HepG2 (cell line): ENCODE data around the gene NCOA5. TPM values are rescaled to one million over a fixed set of nuclear protein-coding genes. Genes with fewer than 3 reads are reported as not detected.

Source experiments
- ADNP ChIP-seq: sonication (generic); formaldehyde crosslinking; IDR thresholded peaks from 2 replicates; pipeline ENCODE4 v1.4.0; 2020; ENCODE audit warnings: missing genetic modification reagents
- ASH2L ChIP-seq: fragments of 300-600, 200-600 bp; sonication (generic); IDR thresholded peaks from 2 replicates; pipeline ENCODE4 v1.7.0; 2017; ENCODE audit warnings: low read depth, mild to moderate bottlenecking, moderate library complexity, mixed read lengths, low read length; ENCODE audit not compliant: insufficient read length
- ATF3 ChIP-seq: sonication (generic); formaldehyde crosslinking; IDR thresholded peaks from 2 replicates; pipeline ENCODE4 v1.4.0; 2020; ENCODE audit warnings: missing genetic modification reagents
- FOXK1 ChIP-seq: sonication (generic); formaldehyde crosslinking; IDR thresholded peaks from 2 replicates; pipeline ENCODE4 v1.4.0; 2020; ENCODE audit warnings: low read depth, missing genetic modification reagents, borderline replicate concordance
- HNF1A ChIP-seq, 2 experiments: sonication (generic) in 1 of 2; formaldehyde crosslinking in 1 of 2; IDR thresholded peaks; 2 replicates each; pipeline versions ENCODE4 v1.4.0 to v1.6.1; 2016 to 2020; ENCODE audit warnings: borderline replicate concordance in 1 of 2, low read depth in 1 of 2, mild to moderate bottlenecking in 1 of 2, missing genetic modification reagents in 1 of 2
- HNRNPLL ChIP-seq: fragments of 200-400 bp; formaldehyde crosslinking; IDR thresholded peaks from 2 replicates; pipeline ENCODE4 v1.6.1; 2017; ENCODE audit warnings: mild to moderate bottlenecking, low read depth, low read length; ENCODE audit not compliant: poor library complexity, severe bottlenecking
- JARID2 ChIP-seq: sonication (generic); formaldehyde crosslinking; IDR thresholded peaks from 2 replicates; pipeline ENCODE4 v1.8.1; 2023; ENCODE audit warnings: missing genetic modification reagents, inconsistent platforms; ENCODE audit not compliant: insufficient replicate concordance
- KDM6A ChIP-seq: IDR thresholded peaks from 2 replicates; pipeline ENCODE4 v1.6.1; 2016; ENCODE audit warnings: low read depth
- MAZ ChIP-seq, 2 experiments: sonication (generic) in 1 of 2; formaldehyde crosslinking in 1 of 2; IDR thresholded peaks; 2 replicates each; pipeline versions ENCODE4 v1.5.0 to v1.6.1; 2012 to 2020; ENCODE audit warnings: low read depth in 2 of 2, mild to moderate bottlenecking in 2 of 2, borderline replicate concordance in 1 of 2, improper control_type of control experiment in 1 of 2, low read length in 1 of 2, missing genetic modification reagents in 1 of 2, moderate library complexity in 1 of 2
- SAP130 ChIP-seq: IDR thresholded peaks from 2 replicates; pipeline ENCODE4 v1.6.1; 2016; ENCODE audit warnings: low read depth
- TBX3 ChIP-seq: fragments of 450-650 bp; IDR thresholded peaks from 2 replicates; pipeline ENCODE4 v1.6.1; 2017; ENCODE audit warnings: antibody characterized with exemption, mild to moderate bottlenecking, inconsistent platforms, borderline replicate concordance
- ZBTB26 ChIP-seq: IDR thresholded peaks from 2 replicates; pipeline ENCODE4 v1.6.1; 2016; ENCODE audit warnings: missing compliant biosample characterization, missing genetic modification reagents, borderline replicate concordance
- ZMAT3 ChIP-seq: sonication (generic); formaldehyde crosslinking; conservative IDR thresholded peaks from 2 replicates; pipeline ENCODE4 v1.7.0; 2021; ENCODE audit warnings: missing genetic modification reagents
- ZNF343 ChIP-seq: sonication (generic); formaldehyde crosslinking; IDR thresholded peaks from 2 replicates; pipeline ENCODE4 v1.4.0; 2020; ENCODE audit warnings: mild to moderate bottlenecking, missing genetic modification reagents
- ZNF382 ChIP-seq: sonication (generic); formaldehyde crosslinking; IDR thresholded peaks from 2 replicates; pipeline ENCODE4 v1.5.0; 2020; ENCODE audit warnings: missing genetic modification reagents, mild to moderate bottlenecking, borderline replicate concordance
- ZNF891 ChIP-seq: sonication (generic); formaldehyde crosslinking; IDR thresholded peaks from 2 replicates; pipeline ENCODE4 v1.5.0; 2020; ENCODE audit warnings: mild to moderate bottlenecking, missing genetic modification reagents
- polyA plus RNA-seq, 8 experiments: library from polyadenylated mRNA; depleted of rRNA in 3 of 8; stranded (reverse) in 7 of 8; unstranded in 1 of 8; fragments of >200 nt; fragmentation: Illumina TruSeq in 4 of 8; extraction: Trizol in 4 of 8; gene quantifications; 2 replicates each; pipeline versions ENCODE4 v1.2.1 to v1.2.3, GENCODE V29; 2011 to 2016; ENCODE audit warnings: low read depth in 4 of 8, missing spikeins in 1 of 8, mixed read lengths in 1 of 8; ENCODE audit not compliant: insufficient read depth in 1 of 8
- total RNA-seq, 5 experiments: library from RNA; depleted of rRNA; stranded (reverse); fragments of >200 nt; fragmentation: Illumina TruSeq; extraction: Trizol; gene quantifications; 2 replicates each; pipeline ENCODE4 v1.2.3, GENCODE V29; 2016; ENCODE audit warnings: low read depth in 1 of 5
- TF ChIP-seq, protein P1 (sequence below): sonication (generic); formaldehyde crosslinking; IDR thresholded peaks from 2 replicates; pipeline ENCODE4 v1.4.0; 2020; ENCODE audit warnings: missing genetic modification reagents

NCOA5 gene
- total and polyA plus RNA-seq, 2 of the 13 experiments (the other 11 are each of a cell fraction or from before 2014, with no cell fraction given): 16.5 to 28.4 TPM

- TF ChIP-seq HNF1A (IDR thresholded peaks at IDR 0.05; ENCODE audit: low read depth) (no peak), HNF1A (CRISPR knock-in tag; IDR thresholded peaks at IDR 0.05; ENCODE audit: borderline replicate concordance) (no peak), KDM6A (CRISPR knock-in tag) (no peak), ZMAT3 (CRISPR knock-in tag) (no peak), MAZ (IDR thresholded peaks at IDR 0.05; ENCODE audit: borderline replicate concordance, low read depth, low read length) (no peak; the same call in 1 of the 2 replicates), MAZ (CRISPR knock-in tag; IDR thresholded peaks at IDR 0.05; ENCODE audit: low read depth) (no peak), SAP130 (no peak; the same call in none of the 2 replicates), ZBTB26 (CRISPR knock-in tag) (no peak), ADNP (no peak), ZNF382 (CRISPR knock-in tag) (no peak), JARID2 (CRISPR knock-in tag) (no peak), ZNF343 (CRISPR knock-in tag) (no peak), HNRNPLL (no peak), TBX3 (no peak), FOXK1 (CRISPR knock-in tag) (no peak), ATF3 (no peak), ZNF891 (CRISPR knock-in tag) (no peak), ASH2L (no peak)
- TF ChIP-seq, protein P1, sequence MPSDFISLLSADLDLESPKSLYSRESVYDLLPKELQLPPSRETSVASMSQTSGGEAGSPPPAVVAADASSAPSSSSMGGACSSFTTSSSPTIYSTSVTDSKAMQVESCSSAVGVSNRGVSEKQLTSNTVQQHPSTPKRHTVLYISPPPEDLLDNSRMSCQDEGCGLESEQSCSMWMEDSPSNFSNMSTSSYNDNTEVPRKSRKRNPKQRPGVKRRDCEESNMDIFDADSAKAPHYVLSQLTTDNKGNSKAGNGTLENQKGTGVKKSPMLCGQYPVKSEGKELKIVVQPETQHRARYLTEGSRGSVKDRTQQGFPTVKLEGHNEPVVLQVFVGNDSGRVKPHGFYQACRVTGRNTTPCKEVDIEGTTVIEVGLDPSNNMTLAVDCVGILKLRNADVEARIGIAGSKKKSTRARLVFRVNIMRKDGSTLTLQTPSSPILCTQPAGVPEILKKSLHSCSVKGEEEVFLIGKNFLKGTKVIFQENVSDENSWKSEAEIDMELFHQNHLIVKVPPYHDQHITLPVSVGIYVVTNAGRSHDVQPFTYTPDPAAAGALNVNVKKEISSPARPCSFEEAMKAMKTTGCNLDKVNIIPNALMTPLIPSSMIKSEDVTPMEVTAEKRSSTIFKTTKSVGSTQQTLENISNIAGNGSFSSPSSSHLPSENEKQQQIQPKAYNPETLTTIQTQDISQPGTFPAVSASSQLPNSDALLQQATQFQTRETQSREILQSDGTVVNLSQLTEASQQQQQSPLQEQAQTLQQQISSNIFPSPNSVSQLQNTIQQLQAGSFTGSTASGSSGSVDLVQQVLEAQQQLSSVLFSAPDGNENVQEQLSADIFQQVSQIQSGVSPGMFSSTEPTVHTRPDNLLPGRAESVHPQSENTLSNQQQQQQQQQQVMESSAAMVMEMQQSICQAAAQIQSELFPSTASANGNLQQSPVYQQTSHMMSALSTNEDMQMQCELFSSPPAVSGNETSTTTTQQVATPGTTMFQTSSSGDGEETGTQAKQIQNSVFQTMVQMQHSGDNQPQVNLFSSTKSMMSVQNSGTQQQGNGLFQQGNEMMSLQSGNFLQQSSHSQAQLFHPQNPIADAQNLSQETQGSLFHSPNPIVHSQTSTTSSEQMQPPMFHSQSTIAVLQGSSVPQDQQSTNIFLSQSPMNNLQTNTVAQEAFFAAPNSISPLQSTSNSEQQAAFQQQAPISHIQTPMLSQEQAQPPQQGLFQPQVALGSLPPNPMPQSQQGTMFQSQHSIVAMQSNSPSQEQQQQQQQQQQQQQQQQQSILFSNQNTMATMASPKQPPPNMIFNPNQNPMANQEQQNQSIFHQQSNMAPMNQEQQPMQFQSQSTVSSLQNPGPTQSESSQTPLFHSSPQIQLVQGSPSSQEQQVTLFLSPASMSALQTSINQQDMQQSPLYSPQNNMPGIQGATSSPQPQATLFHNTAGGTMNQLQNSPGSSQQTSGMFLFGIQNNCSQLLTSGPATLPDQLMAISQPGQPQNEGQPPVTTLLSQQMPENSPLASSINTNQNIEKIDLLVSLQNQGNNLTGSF (CRISPR knock-in tag): no peak
Observed at GRCh38 chr20:46117704-46118467, 28.1 kb upstream of the NCOA5 start, which contains the start of gene CD40 (continued).
